GM23338 (cell line): ENCODE measurements around the gene RCVRN. TPM values are rescaled to one million over a fixed set of nuclear protein-coding genes. Genes with fewer than 3 reads are reported as not detected.
A peak's percentile ranks its signal among the peaks of the same experiment; 100 is the strongest.

Experiments used
- ATAC-seq: fragments of 200-7000 bp; cut with Tn5 transposase; 3 replicates; pipeline ENCODE4 v1.9.1; 2020
- DNase-seq: peaks from one replicate; pipeline ENCODE4 v3.0.0-alpha.2; 2015; ENCODE audit warnings: low spot score
- H2AFZ ChIP-seq: fragments of 200-600 bp; sonication (generic); 2 replicates; pipeline ENCODE4 v1.8.0; 2016; ENCODE audit warnings: antibody characterized with exemption, mild to moderate bottlenecking, moderate library complexity
- H3F3A ChIP-seq: fragments of 200-600 bp; sonication (generic); replicated peaks from 2 replicates; pipeline ENCODE4 v1.8.0; 2017; ENCODE audit warnings: antibody characterized with exemption, mixed run types, low read depth
- H3K27ac ChIP-seq: fragments of 200-600 bp; sonication (generic); 2 replicates; pipeline ENCODE4 v1.6.1; 2016; ENCODE audit warnings: low read depth
- H3K27me3 ChIP-seq: fragments of 200-600 bp; sonication (generic); 2 replicates; pipeline ENCODE4 v1.8.0; 2016; ENCODE audit warnings: mild to moderate bottlenecking, mixed run types, moderate library complexity; ENCODE audit not compliant: insufficient read depth
- H3K36me3 ChIP-seq: fragments of 200-600 bp; sonication (generic); 2 replicates; pipeline ENCODE4 v1.8.0; 2016; ENCODE audit warnings: mild to moderate bottlenecking; ENCODE audit not compliant: insufficient read depth
- H3K4me1 ChIP-seq: fragments of 200-600 bp; sonication (generic); 2 replicates; pipeline ENCODE4 v1.8.0; 2016; ENCODE audit warnings: mild to moderate bottlenecking, moderate library complexity; ENCODE audit not compliant: insufficient read depth
- H3K4me2 ChIP-seq: fragments of 200-600 bp; sonication (generic); 2 replicates; pipeline ENCODE4 v1.7.1; 2017; ENCODE audit warnings: mixed run types
- H3K4me3 ChIP-seq: fragments of 200-600 bp; sonication (generic); 2 replicates; pipeline ENCODE4 v1.6.1; 2016; ENCODE audit warnings: mixed run types
- H3K79me2 ChIP-seq: fragments of 200-600 bp; sonication (generic); replicated peaks from 2 replicates; pipeline ENCODE4 v1.8.0; 2017; ENCODE audit warnings: mild to moderate bottlenecking; ENCODE audit not compliant: insufficient read depth
- H3K9me2 ChIP-seq: fragments of 200-600 bp; sonication (generic); 2 replicates; pipeline ENCODE4 v1.8.0; 2017; ENCODE audit not compliant: insufficient read depth
- H4K20me1 ChIP-seq: fragments of 200-600 bp; sonication (generic); replicated peaks from 2 replicates; pipeline ENCODE4 v1.8.0; 2017; ENCODE audit warnings: mild to moderate bottlenecking; ENCODE audit not compliant: insufficient read depth
- H3K27ac Mint-ChIP-seq: 2 replicates; pipeline ENCODE4 v1.8.0; 2020; ENCODE audit warnings: inconsistent platforms, mild to moderate bottlenecking, moderate library complexity, mixed read lengths
- H3K27me3 Mint-ChIP-seq: 3 replicates; pipeline ENCODE4 v1.8.0; 2022; ENCODE audit warnings: low read depth, mild to moderate bottlenecking, moderate library complexity, mixed read lengths, inconsistent platforms; ENCODE audit not compliant: insufficient read depth, poor library complexity
- H3K36me3 Mint-ChIP-seq: 3 replicates; pipeline ENCODE4 v1.8.0; 2021; ENCODE audit warnings: low read depth, mild to moderate bottlenecking, inconsistent platforms, moderate library complexity, mixed read lengths
- H3K4me1 Mint-ChIP-seq: 3 replicates; pipeline ENCODE4 v1.8.0; 2020; ENCODE audit warnings: mild to moderate bottlenecking, inconsistent platforms, mixed read lengths
- H3K4me3 Mint-ChIP-seq: 3 replicates; pipeline ENCODE4 v1.8.0; 2021; ENCODE audit warnings: moderate library complexity, mild to moderate bottlenecking, inconsistent platforms, mixed read lengths
- H3K9me3 Mint-ChIP-seq: 3 replicates; pipeline ENCODE4 v1.8.0; 2020; ENCODE audit warnings: moderate library complexity, mild to moderate bottlenecking, inconsistent platforms, mixed read lengths
- CREB1 ChIP-seq: fragments of 250-450 bp; sonication (Bioruptor Pico); IDR thresholded peaks from 2 replicates; pipeline ENCODE4 v1.5.0; 2020; ENCODE audit warnings: low read depth, mild to moderate bottlenecking, moderate library complexity
- EZH2phosphoT487 ChIP-seq: fragments of 200-600 bp; sonication (generic); IDR thresholded peaks from one replicate; pipeline ENCODE4 v1.8.1; 2018; ENCODE audit warnings: antibody characterized with exemption; ENCODE audit not compliant: unreplicated experiment
- JUNB ChIP-seq: IDR thresholded peaks from one replicate; pipeline ENCODE4 v1.6.1; 2016; ENCODE audit warnings: antibody characterized with exemption; ENCODE audit not compliant: unreplicated experiment
- NANOG ChIP-seq: IDR thresholded peaks from 2 replicates; pipeline ENCODE4 v1.6.1; 2016; ENCODE audit warnings: antibody characterized with exemption, borderline replicate concordance
- POLR2AphosphoS5 ChIP-seq: IDR thresholded peaks from 2 replicates; pipeline ENCODE4 v1.6.1; 2016; ENCODE audit warnings: antibody characterized with exemption, low read depth
- ZNF114 ChIP-seq: fragments of 250-450 bp; sonication (Bioruptor Pico); IDR thresholded peaks from 2 replicates; pipeline ENCODE4 v1.5.0; 2020; ENCODE audit warnings: mild to moderate bottlenecking, moderate library complexity
- ZNF331 ChIP-seq: fragments of 250-450 bp; sonication (Bioruptor Pico); IDR thresholded peaks from 2 replicates; pipeline ENCODE4 v1.5.0; 2020; ENCODE audit warnings: low read depth, mild to moderate bottlenecking, moderate library complexity
- polyA plus RNA-seq: library from polyadenylated mRNA; unstranded; fragments of >200 nt; fragmentation: Nextera tagmentation; extraction: Ambion mirVana; gene quantifications from 2 replicates; pipeline ENCODE4 v1.2.1, GENCODE V29; 2016
- total RNA-seq: library from RNA; depleted of rRNA; stranded (reverse); fragments of >200 nt; shearing (Covaris generic); gene quantifications from 2 replicates; pipeline ENCODE4 v1.2.3, GENCODE V29; 2014
- TF ChIP-seq, protein P1 (sequence below), 2 experiments: fragments of 200-600 bp in 1 of 2; sonication (generic) in 1 of 2; conservative IDR thresholded peaks; 2 replicates each; pipeline versions ENCODE4 v1.5.1 to v1.6.1; 2016 to 2017; ENCODE audit warnings: antibody characterized with exemption in 2 of 2, low read depth in 2 of 2, mild to moderate bottlenecking in 2 of 2, moderate library complexity in 1 of 2
- TF ChIP-seq, protein P2 (sequence below): IDR thresholded peaks from one replicate; pipeline ENCODE4 v1.6.1; 2018; ENCODE audit warnings: antibody characterized with exemption; ENCODE audit not compliant: unreplicated experiment

The RCVRN gene
- total and polyA plus RNA-seq, 2 experiments from 2014 or later, result not detected

DNA sequence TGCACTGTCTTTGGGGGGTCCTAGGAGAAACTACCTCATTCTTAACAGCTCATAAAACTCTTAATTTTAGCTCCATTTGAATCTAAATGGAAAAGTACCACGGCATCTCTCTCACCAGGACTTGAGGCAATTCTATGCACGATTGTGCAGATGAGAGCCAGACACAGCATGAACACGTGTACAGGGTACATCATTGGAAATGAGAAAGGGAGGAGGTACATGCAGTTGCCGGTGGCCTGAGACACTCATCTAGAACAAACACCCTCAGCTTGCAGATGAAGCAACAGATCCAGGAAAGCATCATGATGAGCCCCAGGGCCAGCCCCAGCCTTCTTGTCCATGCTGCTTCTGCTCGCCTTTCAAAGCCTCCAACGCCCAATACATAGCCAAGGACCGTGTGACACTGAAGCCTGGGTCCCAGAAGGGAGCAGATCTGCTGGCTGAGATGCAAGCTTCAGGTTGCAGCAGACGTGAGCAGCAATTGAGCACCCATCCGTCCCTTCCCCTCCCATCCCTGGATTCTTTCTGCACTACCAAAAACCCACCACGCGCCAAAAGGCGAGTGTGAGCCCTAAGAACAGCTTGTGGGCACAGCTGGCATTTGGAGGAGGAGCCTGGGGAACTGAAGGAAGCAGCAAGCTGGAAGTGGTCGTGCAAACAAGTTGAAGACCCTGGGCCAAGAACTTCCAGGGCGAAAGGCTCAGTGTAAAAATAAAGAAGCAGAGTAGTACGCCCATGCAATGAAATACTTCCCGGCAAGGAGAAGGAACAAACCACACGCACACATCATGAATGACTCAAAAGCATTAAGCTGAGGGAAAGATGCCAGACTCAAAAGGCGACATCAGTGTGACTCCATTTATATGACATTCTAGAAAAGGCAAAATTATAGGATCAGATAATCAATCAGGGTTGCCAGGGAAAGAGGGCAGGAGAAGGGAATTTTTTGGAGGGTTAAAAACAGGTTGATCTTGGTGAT, 7.3 kb upstream of the RCVRN start (continued):
- TF ChIP-seq, protein P1, sequence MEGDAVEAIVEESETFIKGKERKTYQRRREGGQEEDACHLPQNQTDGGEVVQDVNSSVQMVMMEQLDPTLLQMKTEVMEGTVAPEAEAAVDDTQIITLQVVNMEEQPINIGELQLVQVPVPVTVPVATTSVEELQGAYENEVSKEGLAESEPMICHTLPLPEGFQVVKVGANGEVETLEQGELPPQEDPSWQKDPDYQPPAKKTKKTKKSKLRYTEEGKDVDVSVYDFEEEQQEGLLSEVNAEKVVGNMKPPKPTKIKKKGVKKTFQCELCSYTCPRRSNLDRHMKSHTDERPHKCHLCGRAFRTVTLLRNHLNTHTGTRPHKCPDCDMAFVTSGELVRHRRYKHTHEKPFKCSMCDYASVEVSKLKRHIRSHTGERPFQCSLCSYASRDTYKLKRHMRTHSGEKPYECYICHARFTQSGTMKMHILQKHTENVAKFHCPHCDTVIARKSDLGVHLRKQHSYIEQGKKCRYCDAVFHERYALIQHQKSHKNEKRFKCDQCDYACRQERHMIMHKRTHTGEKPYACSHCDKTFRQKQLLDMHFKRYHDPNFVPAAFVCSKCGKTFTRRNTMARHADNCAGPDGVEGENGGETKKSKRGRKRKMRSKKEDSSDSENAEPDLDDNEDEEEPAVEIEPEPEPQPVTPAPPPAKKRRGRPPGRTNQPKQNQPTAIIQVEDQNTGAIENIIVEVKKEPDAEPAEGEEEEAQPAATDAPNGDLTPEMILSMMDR (conservative IDR thresholded peaks at IDR 0.05; ENCODE audit: low read depth in 2 of 2), result no peak
- TF ChIP-seq NANOG (no peak), JUNB (no peak), EZH2phosphoT487 (no peak)

DNA sequence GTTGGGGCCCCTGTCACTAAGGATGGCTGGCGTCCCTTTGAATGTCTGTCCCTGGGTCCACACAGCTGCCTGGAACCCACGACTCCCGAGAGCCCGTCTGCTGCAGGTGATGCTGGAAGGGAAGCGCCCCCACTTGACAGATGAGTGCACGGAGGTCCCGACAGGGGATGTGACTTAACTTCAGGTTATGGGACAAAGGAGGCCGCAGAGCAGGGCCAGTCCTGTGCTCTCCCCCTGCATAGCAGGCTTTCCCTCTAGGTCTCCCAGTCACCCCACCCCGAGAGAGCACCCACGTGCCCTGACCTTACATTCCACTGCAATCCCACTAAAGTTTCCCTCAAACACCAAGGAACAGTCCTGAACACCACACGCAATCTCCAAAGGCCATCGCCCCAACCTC, 6.0 kb upstream of the RCVRN start:
- no peak for ATAC-seq
- no peak overlapping the region for H3K27ac ChIP-seq
- no peaks in the 10 kb centered on the region for H3K36me3 ChIP-seq
- H3K9me2 ChIP-seq, result no peaks in the 10 kb centered on the region
- Mint-ChIP-seq H3K9me3 (no peaks in the 10 kb centered on the region; the same call in 2 of the 3 replicates), H3K27ac (no peak overlapping the region), H3K36me3 (no peaks in the 10 kb centered on the region), H3K27me3 (peaks cover 23% of the 10 kb centered on the region), H3K4me3 (no peak overlapping the region), H3K4me1 (peaks cover 15% of the 10 kb centered on the region)
- no peaks in the 10 kb centered on the region for H4K20me1 ChIP-seq
- no peak overlapping the region for H3K4me2 ChIP-seq
- H3F3A ChIP-seq, result no peaks in the 10 kb centered on the region
- DNase-seq, result no peak
- H3K4me3 ChIP-seq, result no peak overlapping the region
- no peak overlapping the region for H2AFZ ChIP-seq
- no peaks in the 10 kb centered on the region for H3K79me2 ChIP-seq
- no peaks in the 10 kb centered on the region for H3K4me1 ChIP-seq
- no peaks in the 10 kb centered on the region for H3K27me3 ChIP-seq
- no peak for TF ChIP-seq CREB1 (CRISPR knock-in tag)
- TF ChIP-seq, protein P1 (conservative IDR thresholded peaks at IDR 0.05; ENCODE audit: low read depth in 2 of 2), result peak in 1 of 2 experiments; percentile 17; a peak in 1 of 4 replicates

DNA sequence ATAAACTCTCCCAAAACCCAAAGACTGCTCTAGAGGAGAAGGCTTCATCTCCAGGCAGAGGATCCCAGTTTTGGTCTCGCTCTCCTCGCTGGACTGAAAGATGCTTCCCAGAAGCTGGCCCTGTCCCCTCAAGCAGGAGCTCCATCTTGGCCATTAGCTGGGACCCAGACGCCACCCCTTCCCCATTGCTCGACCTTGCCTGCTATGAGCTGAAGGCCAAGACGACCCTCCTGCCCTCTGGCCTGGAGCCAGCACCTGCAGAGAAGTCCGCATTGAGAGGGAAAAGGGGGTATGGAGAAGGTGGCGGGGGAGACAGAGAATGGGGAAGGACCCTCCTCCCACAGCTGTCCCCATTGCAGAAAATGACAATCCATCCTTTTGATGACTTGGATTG, 3.6 kb upstream of the RCVRN start:
- H4K20me1 ChIP-seq, result no peaks in the 10 kb centered on the region
- H3K4me3 ChIP-seq, result no peak overlapping the region
- H3K4me3 Mint-ChIP-seq, result no peak overlapping the region; the same call in 2 of the 3 replicates
- H3K4me1 ChIP-seq, result no peaks in the 10 kb centered on the region
- no peak overlapping the region for H3K27ac ChIP-seq
- ATAC-seq (no peak), DNase-seq (no peak)
- peaks cover 21% of the 10 kb centered on the region for H3K27me3 Mint-ChIP-seq
- no peaks in the 10 kb centered on the region for H3K36me3 Mint-ChIP-seq
- no peaks in the 10 kb centered on the region for H3K27me3 ChIP-seq
- no peaks in the 10 kb centered on the region; the same call in 2 of the 3 replicates for H3K9me3 Mint-ChIP-seq
- H3K36me3 ChIP-seq, result no peaks in the 10 kb centered on the region
- H3K4me2 ChIP-seq, result no peak overlapping the region
- H3F3A ChIP-seq, result no peaks in the 10 kb centered on the region
- H3K79me2 ChIP-seq, result no peaks in the 10 kb centered on the region
- H3K27ac Mint-ChIP-seq, result no peak overlapping the region
- H3K4me1 Mint-ChIP-seq, result peaks cover 15% of the 10 kb centered on the region
- H3K9me2 ChIP-seq, result no peaks in the 10 kb centered on the region
- H2AFZ ChIP-seq, result no peak overlapping the region
- TF ChIP-seq, protein P1 (conservative IDR thresholded peaks at IDR 0.05; ENCODE audit: low read depth in 2 of 2), result no peak
- TF ChIP-seq ZNF114 (CRISPR knock-in tag) (no peak), JUNB (no peak), ZNF331 (no peak), POLR2AphosphoS5 (no peak)
- TF ChIP-seq, protein P2, sequence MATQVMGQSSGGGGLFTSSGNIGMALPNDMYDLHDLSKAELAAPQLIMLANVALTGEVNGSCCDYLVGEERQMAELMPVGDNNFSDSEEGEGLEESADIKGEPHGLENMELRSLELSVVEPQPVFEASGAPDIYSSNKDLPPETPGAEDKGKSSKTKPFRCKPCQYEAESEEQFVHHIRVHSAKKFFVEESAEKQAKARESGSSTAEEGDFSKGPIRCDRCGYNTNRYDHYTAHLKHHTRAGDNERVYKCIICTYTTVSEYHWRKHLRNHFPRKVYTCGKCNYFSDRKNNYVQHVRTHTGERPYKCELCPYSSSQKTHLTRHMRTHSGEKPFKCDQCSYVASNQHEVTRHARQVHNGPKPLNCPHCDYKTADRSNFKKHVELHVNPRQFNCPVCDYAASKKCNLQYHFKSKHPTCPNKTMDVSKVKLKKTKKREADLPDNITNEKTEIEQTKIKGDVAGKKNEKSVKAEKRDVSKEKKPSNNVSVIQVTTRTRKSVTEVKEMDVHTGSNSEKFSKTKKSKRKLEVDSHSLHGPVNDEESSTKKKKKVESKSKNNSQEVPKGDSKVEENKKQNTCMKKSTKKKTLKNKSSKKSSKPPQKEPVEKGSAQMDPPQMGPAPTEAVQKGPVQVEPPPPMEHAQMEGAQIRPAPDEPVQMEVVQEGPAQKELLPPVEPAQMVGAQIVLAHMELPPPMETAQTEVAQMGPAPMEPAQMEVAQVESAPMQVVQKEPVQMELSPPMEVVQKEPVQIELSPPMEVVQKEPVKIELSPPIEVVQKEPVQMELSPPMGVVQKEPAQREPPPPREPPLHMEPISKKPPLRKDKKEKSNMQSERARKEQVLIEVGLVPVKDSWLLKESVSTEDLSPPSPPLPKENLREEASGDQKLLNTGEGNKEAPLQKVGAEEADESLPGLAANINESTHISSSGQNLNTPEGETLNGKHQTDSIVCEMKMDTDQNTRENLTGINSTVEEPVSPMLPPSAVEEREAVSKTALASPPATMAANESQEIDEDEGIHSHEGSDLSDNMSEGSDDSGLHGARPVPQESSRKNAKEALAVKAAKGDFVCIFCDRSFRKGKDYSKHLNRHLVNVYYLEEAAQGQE, result no peak
